Measurements from ENCODE around the gene ING5.

Gene ING5

DNA sequence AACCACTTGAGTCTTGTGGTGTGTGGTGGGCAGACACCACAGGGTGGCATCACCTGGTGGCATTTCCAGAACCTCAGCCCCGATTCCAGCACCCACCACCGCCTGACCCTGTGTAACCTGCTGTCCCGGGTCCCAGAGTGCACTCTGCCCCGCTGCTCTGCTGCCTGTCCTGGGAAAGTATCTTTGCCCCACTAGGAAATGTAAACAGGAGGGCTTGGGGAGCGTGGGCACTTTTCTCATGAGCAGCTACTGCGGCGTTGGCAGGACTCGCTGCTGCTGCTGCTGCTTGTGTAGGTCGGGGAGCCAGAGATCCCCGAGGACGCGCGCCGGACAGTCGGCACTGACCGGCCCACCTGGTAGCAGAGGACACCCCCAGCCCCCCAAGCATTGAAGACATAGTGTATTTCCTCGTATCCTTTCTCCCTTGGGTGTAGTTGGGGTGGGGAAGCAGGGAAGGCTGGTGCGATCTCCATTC, 28.6 kb upstream of the ING5 start:
- DNase-seq: no peak

DNA sequence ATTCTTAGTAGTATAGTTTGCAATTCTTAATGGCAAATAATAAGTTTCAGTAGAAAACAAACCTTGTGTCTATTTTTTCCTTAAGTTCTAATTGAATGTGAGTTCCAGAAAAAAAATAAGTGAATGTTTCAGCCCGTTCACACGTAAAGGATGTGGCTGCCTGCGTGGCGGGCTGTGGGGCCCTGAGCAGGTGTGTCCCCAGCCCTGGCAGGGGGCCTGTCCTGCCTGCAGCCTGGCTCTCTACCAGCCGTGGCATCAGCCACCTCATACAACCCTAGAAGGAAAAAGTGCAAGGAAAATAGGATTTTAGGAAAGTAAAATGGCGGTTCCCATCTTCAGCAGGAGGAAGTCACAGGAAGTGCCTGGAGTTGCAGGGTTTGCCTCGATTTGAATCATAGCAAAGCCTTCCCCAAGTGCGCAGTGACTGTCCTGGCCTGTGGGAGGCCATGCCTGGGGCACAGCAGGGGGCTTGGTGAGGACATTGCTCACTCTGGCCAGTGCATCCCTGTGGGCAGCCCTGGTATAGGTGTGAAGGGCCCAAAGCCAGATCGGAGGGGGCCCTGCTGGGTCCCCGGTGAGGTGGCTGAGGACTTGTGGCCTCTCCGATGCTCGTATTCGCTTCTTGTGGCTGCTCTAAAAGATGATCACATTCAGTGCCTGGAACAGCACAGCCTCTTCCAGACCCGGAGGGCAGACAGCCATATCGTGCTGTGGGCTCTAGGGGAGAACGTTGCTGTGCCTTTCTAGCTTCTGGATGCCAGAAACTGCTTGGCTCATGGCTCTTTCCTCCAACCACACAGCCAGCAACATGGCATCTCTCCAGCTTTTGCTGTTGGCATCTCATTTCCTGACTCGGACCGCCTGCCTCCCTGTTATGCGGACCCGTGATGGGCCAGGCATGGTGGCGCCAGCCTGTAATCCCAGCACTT, 27.8 kb upstream of the ING5 start:
- DNase-seq: no peak

DNA sequence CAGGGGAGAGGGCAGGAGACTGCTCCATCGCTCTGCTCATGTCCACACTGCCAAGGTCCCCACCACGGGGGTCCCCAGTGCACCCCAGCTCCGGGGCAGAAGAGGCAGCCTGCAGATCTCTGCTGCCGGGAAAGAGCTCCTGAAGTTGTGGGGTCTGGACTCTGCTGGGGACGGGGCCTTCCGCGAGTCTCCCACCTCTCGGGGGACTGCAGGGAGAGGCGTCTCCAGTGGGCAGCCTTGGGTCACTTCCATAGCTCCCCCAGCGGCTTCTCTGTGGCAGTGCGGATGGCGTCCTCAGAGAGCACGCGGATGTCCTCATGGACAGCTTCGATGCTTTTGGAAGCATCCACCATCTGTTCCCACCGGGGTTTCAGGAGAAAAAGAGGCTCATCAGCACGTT, 26.0 kb upstream of the ING5 start:
- no peak for DNase-seq

DNA sequence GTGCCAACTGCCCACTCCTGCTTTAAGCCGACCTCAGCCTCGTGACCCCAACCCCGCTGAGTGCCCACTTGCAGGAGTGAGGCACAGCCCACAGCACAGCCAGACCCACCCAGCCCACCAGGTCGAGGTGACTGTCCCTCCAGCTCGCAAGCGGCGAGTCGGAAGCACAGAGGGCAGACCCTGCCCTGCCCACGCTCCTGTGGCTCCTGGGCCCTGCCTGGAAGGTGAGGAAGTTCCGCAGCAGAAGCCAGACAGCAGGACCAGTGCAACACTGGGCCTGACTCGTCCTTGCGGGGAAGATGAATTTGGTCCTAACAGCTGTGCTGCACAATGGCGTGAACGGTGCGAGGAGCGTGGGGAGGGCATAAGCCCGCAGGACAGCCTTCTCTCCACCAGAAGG, 25.2 kb upstream of the ING5 start:
- DNase-seq: no peak

DNA sequence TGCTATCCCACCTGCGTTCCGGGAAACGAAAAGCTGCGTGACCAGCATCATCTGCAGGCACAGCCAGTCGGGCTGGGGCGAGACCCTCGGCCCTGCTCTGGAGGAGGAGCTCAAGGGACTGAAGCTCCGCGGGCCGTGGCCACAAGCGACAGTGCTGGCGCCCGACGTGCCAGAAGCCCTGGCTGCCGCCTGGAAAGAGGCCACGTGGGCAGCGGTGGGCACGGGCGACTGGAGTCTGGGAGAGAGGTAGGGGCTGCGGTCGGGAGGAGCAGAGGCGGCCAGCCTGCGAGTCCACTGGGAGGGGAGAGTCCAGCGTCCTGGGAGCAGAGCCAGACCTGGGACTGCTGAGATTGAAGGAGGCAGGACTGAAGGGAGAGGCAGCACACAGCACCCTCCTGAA, 24.4 kb upstream of the ING5 start:
- no peak for DNase-seq

DNA sequence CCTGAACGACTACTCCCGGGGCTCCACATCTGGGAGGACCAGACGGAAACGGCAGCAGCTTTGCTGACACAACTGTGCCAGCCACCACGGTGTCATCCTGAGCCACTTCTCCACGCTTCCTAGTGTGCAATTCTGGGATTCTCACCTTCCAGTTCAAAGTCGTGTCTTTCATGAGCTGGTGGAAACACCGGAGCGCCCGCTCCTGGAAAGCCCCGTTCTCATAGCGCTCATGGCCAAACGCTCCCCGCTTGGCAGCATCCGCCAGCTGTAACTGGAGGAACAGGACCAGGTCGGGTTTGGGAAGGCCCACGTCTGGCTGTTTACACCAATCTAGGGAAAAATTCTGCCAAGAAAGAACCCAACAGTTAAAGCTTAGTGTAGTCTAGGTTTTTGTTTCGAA, 23.5 kb upstream of the ING5 start:
- no peak for DNase-seq

DNA sequence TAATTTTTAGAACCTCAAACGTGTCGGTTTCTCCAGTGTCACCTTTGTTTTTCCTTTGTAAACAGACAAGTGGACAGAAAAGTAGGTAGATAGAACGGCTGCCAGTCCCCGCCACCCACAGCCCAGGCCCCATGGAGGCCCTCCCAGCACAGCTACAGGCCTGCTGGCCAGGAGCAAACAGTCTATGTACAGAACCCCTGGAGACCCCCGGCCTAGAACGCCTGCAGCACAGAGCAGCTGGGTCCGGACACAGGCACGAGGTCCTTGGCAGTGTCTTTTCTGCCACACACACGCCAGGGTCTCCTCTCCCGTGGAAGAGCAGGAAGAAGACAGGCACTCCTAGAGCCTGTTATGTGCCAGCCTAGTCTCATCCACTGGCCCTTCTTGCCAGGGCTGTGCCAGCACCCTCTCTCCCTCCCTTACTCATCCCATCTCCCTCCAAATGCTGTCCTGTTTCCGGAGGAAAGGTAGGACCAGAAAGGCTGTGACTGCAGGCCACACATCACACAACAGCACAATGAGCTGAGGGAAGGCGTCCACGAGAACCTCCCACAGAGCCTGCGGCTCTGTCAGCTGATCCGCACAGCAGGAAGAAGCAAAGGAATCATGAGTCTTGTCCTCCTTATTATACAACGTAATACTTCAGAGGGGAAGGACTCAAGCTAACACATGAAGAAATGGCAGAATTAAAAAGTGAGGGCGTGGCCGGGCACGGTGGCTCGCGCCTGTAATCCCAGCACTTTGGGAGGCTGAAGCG, 22.9 kb upstream of the ING5 start:
- no peak for DNase-seq

DNA sequence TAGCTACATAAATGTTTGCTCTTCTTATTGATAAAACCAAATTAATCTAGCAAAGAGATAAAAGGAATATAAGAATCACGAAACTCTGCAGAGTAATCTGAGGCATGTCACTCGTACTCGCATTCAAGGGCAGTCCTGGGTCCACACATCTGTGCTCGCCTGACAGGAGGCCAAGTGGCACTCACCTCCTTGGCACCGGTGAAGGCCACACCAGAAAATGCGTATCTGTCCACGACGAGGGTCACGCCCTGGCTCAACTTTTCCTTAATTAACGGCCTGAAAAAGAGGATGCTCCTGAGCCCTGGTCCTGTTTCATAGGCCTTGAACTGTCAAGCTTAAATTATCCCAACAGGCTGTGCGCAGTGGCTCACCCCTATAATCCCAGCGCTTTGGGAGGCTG, 21.8 kb upstream of the ING5 start:
- no peak for DNase-seq

DNA sequence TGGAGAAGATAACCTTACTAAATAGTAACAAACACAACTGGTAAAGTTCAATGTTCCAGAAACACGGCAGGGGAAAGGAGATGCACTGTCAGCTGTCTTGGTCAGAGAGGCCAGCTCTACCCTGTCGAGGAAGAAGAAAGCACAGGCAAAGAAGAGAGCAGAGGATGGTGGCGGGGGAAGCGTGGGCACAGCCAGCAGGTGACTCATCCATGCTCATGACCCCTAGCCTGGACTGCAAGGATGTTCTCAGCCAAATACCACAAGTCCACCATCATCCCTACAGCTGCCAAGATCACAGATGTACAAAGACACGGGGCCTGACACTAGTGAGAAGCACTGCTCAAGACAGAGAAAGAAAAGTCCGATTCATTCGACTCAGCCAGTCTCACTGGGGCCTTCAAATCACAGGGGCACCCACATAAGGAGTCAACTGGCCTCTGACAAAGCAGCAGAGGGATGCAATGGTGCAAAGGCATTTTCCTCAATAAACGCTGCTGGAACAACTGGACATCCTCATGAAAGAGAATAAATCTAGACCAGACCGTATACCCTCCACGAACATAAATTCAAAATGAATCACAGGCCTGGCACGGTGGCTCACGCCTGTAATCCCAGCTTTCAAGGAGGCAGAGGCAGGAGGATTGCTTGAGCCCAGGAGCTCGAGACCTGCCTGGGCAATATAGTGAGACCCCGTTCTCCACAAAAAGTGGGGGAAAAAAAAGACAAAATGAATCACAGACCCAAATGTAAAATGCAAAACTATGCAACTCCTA, 20.8 kb upstream of the ING5 start:
- DNase-seq: no peak

DNA sequence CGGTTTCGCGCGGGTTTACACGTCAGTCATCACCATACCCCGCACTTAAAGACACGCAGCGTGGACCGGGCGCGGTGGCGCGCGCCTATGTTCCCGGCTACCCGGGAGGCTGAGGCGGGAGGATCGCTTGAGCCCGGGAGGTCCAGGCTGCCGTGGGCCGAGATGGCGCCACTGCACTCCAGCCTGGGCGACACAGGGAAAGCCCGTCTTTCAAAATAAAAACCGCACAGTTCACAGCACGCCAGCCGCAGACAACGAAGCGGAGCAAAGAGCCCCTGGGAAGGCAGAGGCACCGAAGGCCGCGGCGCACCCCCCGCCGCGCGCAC, 15.6 kb upstream of the ING5 start:
- DNase-seq: no peak

DNA sequence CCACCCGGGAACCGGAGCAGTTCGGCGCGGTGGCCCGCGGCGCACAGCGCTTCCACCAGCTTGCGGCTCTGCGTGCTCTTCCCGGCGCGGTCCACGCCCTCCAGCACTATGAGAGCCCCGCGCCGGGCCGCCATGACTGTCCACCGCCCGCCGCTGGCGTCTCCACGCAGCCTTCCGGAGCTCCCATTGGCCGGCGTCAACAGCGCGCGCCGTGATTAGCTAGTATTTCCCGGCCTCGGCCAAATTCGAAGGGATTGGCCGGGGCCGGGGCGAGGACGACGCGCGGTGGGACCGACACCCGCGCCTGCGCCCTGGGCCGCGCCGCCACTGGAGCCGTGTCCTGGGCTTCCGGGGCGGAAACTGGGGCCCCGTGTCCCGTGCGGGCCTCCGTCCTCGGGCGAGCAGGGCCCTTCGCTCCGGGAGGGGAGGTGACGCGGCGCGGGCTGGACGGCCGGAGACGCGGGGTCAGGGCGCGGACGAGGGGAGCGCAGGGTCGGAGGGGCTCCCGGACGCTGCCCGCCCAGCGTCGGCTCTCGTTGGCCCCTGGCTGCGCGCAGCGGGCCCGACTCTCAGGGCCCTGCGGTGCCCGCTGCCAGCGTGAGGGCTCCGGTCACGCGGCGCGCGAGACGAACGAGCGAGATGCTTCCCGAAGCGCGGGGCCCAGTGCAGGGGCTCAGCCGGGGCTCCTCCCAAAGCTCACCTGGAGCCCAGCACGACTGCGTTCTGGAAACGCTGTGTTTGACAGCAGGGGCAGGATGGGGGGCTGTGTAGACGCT, 15.0 kb upstream of the ING5 start, which contains the start of gene DTYMK:
Gene DTYMK, minus strand, starts transcription at position 166 of the 776 bp plus-strand sequence. Its CDS starts 32 bp downstream, at position 134.
- peak; percentile 86 for DNase-seq

DNA sequence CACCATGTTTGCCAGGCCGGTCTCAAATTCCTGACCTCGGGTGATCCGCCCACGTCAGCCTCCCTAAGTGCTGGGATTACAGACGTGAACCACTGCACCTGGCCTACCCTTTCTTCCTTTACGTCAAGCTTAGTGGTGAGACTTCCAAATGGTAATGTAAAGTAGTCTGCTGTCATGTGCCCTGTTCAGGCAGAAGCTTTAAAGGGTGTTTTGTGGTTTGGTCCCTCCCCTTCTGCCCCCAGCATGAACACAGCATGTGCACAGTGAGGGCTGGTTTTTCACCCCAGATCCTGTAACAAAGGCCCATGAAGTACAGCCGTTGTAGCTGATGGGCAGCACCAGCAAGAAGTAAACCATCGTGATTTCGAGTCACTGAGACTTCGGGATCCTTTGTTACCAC, 12.5 kb upstream of the ING5 start:
- no peak for DNase-seq

DNA sequence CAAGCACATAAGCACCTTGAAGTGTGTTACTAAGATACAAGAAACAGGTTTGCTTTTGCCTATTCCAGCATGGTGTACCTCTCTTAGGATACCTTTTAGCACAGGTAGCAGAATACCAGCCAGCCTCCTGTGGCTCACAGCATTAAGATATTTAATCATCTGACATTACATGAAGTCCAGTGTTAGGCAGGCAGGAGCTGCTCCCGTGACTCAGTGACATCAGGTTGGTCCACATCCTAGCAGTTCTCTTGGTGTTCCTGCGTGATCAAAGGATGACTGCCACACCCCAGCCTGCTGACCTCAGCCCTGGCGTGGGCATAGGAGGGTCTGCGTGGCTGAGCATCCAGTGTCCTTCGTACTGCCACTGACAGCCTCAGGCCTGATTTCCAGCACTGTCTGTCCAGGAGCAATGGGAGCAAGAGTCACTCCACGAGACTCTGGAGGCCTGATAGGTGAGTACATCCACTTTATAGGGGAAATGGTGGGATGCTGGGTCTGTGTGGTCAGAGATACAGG, 11.6 kb upstream of the ING5 start:
- DNase-seq: no peak

DNA sequence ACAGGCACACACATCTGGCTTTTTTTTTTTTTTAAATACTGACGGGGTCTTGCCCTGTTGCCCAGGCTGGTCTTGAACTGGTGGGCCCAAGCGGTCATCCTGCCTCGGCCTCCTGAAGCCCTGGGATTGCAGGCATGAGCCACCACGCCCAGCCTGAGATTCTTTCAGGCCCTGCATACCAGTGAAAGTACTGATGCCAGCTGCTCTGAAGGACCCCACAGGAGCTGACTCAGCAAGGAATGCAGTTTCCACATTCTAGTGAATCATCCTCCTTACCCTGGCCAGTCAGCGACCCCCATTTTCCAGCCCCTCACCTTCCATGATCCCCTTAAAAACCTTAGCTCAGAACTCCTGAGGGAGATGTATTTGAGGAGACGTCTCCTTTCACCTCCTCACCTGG, 9.4 kb upstream of the ING5 start:
- DNase-seq: no peak

DNA sequence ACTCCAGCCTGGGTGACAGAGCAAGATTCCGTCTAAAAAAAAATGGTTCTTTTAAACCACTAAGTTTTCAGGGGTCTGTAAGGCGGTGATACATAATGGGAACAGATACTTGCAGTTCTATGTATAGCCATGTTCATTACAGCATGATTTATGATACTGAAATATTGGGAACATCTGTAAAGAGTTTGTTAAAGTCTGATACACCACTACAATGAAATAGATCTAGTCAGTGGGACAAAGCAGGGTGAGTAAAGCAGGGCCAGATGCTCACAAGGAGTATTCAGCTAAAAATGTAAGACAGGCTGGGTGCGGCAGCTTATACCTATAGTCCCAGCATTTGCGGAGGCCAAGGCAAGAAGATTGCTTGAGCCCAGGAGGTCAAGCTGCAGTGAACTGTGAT, 6.2 kb upstream of the ING5 start:
- no peak for DNase-seq

DNA sequence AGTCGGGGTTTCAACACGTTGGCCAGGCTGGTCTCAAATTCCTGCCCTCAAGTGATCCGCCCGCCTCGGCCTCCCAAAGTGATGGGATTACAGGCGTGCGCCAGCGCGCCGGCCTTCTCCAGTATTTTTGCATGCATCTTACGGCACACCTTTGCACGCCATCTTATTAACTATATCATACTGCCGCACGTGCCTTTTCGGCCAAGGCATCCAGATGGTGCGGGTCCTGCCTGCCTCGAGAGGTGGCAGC, 765 bp upstream of the ING5 start:
- no peak for DNase-seq

DNA sequence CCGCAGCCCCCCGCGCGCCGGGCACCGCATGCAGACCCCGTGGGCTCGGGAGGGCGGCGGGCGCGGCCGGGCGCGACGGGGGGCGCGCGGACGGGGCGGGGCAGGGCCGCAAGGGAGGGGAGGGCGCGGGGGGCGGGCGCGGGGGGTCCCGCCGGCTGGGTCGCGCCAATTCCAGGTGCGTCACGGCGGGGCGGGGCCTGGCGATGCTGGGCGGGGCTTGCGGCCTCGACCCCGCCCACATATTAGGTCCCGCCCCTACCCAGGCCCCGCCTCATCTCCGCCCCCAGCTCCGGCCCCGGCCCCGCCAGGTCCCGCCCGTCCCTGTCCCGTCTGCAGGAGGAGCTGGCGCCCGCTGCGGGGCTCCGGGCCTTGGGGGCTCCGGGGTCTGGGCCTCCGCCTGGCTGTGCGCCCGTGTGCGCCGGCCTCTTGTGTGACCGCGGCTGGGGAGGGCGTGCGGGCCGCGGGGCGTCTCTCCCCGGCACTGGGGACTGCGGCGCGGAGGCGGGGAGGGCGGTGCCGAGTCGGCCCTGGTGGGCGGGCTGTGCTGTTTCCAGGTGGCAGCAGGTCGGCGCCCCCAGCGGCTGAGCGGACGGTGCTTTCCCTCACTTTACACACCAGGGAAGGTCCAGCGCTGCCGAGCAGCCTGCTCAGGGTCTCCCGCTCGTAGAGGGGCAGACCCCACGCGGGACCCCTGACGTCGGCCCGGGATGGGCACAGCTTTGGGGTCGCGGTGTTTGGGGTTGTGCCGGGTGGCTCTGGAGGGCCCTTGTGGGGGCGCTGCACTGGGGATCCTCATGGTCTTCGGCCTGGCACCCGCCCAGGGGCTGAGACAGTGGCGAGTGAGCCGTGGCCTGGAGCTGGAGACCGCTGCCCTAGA, 554 bp downstream of the ING5 start:
- DNase-seq: peak; percentile 57

DNA sequence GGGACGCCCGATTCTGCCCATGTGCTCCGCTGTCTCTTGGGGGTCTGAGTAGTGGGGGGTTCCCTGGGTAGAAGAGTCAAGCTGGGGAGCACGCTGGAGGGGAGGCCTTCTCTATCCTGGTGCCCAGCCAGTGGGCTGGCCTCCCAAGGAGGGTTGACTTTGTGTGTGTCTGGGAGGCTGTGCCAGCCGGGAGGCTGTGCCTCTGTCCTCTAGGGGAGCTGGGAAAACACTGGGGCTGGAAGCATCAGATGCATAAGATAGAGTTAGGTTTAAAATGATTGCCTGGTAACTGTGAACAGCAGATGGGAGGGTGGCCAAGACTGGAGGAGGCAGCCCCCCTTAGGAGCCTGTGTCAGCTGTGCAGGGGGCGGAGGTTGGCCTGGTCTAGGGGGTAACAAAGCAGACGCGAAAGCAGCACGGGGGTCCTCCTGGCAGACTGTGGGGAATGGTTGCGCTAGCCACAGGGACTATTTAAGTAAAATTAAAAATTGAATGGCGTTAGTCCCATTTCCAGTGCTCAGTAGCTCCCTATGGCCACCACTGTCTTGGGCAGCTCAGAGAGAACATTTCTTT, 1.3 kb downstream of the ING5 start:
- DNase-seq: no peak

DNA sequence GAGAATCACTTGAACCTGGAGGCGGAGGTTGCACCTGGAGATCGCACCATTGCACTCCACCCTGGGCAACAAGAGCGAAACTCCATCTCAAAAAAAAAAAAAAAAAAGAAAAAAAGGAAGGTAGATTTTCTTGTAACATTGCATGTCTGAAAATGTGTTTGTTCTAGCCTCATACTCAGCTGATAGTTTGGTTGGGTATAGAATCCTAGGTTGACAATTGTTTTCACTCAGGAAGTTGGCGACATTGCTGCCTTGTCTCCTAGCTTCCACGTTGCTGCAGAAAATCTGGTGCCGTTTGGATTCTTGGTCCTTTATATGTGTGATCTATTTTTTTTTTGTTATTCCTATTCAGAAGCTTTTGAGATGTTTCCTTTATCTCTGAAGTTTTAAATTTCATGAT, 4.7 kb downstream of the ING5 start:
- no peak for DNase-seq

DNA sequence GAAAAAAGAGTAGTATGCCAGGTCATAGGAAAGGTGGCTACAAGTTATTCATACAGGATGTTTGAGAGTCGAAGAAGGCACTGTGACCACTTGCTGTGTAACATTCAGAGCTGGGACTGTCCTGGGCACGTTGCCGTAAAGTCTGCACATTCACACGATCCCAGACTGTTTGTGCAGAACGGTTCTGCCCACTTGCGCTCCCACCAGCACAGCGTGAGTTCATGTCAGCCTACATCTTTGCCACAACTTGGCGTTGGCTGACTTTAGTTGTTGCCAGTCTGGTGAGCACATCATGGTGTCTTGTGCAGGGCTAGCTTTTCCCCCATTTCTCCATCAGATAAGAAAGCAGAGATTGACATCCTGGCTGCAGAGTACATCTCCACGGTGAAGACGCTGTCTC, 7.0 kb downstream of the ING5 start:
- no peak for DNase-seq

DNA sequence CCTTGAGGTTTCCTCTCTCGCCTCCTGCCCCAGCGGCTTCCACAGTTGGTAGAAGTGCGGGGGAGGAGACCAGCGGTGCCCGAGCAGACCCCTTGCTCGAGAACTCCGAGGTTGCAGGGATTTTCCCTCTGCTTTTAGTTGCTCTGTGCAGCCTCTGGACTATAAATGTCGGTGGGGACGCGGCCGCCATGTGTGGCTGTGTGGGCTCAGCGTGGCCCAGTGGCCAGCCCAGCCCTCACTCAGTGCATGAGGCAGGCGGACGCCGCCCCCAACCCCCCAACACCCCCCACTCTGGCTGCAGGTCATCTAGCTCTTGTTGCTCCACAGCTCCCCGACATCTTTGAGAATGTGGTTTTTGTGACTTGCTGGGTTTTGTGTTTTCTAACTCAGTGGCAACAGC, 17.3 kb downstream of the ING5 start:
- DNase-seq: no peak

Data from NCI-H1092 (cell line).